ENCODE data around the gene HTR7.

DNA sequence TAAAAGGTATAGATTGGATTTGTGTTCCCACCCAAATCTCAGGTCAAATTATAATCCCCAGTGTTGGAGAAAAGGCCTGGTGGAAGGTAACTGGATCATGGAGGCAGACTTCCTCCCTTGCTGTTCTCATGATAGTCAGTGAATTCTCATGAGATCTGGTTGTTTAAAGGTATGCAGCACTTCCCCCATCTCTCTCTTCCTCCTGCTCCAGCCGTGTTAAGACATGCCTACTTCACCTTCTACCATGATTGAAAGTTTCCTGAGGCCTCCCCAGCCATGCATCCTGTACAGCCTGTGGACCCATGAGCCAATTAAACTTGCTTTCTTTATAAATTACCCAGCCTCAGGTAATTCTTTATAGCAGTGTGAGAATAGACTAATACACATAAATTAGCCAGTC, 39.1 kb downstream of the HTR7 start:
- no peak for TF ChIP-seq CTCF (IDR thresholded peaks at IDR 0.05 in 8 of 11, conservative IDR thresholded peaks at IDR 0.05 in 3 of 11)
- no peak for TF ChIP-seq POLR2AphosphoS5 (IDR thresholded peaks at IDR 0.05)
